Stimulated activated CD8-positive, alpha-beta memory T cell treated with anti-CD3 and anti-CD28 coated beads, Interleukin-4, amount 100 ng/mL, for 4 hours (primary cell): ENCODE measurements around the gene CREM.
"Not testable (repeated sequence)": the region's sequence is repeated elsewhere in the genome, so short reads cannot be mapped to it uniquely, and the experiment has no call there.

ENCODE experiments used
- DNase-seq, 2 donors: peaks; one replicate each; pipeline ENCODE4 v3.0.0-alpha.2; 2020; ENCODE audit warnings: low read depth in 2 of 2, low spot score in 1 of 2

Gene CREM

DNA sequence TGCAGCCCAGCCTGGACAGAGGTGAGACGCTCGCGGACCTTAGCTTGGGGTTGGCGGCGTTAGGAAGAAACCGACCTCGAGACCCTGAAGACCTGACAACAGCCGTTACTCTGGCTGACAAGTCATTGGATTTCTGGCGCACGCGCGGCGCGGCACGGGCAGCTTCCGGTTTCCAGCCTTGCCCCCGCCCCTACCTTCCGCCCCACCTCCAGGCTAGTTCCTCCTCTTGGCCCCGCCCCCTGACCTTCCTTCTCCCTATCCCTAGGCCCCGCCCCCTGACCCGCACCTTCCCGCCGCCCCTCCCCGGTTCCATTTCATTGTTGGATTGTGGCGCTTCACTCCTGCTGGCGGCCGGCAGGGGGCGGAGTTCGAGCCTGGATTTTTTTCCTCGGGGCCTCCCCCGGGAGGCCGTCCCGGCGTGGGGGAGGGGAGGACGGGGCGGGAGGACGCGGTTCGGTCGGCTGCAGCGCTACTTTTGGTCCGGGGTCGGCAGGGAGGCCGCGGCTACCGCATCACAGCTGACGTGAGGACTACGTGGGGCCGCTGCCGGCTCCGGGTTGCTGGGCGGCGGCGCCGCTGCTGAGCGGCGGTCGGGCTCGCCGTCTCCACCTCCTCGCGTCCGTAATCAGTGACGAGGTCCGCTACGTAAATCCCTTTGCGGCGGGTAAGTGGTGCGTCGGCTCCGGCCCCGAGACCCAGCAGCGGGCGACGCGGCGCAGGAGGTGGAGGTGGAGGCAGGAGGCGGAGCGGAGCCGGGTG is at the start of gene CREM:
Gene CREM, plus strand, starts transcription at position 317 of the 759 bp plus-strand sequence. CDS start 10,990 bp downstream, outside the sequence.
- peak; percentile 99 to 100 for DNase-seq

DNA sequence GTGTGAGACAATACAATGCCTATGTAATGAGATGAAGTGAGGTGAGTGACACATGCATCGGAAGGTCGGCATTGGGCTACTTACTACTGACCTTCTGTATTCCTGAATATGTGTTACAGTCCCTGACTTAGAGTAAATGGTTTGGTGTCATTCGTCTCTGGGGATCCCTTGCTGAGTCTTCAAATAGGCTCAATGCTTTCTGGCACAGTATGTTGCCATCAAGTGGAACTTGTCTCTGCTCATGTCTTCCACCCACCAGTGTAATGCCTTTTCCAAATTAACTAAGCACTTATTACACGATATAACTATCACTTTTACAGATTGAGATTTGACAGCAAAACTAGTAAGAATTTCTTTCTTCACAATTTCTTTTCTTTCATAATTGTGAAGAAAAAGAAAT is 47.4 kb upstream of the CREM start:
- no peak for DNase-seq

DNA sequence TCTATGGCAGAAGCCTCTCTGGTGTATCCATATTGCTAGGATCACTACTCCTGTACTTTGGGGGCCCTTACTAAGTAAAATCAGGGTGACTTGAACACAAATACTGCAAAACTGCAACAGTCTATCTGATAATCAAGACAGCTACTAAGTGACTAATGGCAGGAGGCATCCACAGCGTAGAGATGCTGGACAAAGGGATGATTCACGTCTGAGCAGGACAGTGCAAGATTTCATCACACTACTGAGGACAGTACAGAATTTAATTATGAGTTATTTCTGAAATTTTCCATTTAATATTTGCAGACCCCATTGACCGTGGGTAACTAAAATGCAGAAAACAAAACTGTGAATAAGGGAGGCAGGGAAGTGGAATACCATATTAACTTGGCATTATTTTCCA is 46.9 kb upstream of the CREM start:
- DNase-seq: no peak

DNA sequence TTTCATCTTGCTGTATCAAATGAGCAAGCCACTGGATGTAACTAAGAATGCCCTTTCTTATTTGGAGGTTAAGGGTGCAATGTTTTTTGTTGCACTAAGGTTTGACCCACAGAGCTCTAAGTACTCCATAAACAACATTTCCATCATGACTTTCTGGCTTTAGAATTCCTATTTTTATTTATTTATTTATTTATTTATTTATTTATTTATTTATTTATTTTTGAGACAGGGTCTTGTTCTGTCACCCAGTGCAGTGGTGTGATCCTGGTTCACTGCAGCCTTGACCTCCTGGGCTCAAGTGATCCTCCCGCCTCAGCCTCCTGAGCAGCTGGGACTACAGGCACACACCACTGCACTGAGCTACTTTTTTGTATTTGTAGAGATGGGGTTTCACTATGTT is 46.4 kb upstream of the CREM start:
- not testable (repeated sequence) for DNase-seq

DNA sequence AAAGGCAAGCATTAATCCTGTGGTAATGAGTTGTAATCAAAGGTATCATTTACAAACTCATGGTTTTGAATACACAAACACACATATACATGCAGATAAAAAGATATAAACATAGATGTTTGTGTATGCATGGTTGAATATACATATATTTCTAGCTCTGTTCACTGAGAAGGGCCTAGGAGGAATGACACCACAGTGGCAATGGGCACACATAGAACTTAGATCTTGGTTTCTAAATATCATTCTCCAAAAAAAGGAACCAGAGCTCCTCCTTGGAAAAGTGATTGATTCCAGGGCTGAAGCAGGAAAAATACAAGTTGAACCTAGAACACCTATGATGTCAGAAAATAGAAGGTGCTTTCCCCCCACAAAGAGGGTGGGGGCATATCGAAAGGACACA is 43.4 kb upstream of the CREM start:
- no peak for DNase-seq

DNA sequence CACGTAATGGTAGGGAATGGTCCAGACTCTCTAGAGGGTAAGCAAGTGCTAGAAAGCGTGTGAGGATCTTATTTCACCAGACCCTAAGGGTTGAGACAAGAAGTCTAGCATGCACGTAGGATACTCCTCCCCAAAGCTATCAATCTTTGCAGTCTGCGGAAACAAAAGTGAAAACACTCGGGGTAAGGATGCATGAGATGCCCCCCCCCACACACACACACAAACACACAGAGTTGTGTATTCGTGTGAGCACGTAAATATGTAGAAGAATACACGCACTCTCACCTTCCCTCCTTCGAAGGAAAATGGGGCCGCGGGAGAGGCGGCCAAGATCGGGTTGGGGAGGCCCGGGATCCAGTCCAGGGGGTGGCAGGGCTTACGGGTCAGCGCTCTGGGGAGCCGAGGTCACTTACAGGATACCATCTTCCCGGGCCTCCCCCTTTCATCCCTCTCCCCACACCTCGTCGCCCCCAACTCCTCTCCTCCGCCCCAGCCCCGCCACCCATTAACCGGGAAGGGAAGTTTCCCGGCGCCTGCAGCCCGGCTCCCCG is 37.0 kb upstream of the CREM start:
- no peak for DNase-seq

DNA sequence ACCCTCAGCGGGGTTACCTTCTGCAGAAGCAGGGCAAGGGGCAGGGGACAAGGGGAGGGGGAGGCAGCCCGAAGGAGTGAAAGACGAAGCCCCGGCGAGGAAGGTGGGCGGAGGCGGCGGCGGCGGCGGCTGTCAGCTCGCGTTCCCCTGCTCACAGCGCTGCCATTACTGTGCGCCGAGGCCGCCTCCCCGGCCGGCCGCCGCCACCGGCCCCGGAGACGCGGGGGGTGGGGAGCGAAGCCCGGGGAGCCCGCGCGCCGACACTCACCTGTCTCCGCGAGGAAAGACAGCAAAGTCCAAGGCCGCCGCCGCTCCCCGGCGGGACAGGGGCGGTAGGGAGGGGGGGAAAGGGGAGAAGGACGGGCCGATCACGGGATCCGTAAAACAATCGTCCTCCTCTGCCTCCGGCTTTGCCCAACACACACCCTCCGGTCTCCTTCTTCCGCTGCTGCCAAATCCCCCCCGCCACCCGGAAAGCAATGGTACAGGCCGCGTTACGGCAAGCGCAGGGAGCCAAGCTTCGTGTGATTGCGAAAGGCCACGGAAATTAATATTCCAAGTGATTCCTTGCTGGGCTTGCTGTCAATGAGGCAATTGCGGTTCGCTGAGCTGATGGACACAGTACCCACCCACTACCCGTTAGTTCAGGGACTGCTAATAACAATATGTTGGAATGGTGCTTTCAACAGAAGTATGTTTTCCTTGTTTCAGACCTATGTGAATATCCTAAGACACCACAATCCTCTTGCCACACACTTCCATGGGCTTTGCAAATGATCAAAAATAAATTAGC is 36.3 kb upstream of the CREM start, which contains the start of gene CUL2:
Gene CUL2, minus strand, starts transcription at position 180 of the 793 bp plus-strand sequence. CDS start 19,024 bp downstream, outside the sequence.
- peak; percentile 86 for DNase-seq

DNA sequence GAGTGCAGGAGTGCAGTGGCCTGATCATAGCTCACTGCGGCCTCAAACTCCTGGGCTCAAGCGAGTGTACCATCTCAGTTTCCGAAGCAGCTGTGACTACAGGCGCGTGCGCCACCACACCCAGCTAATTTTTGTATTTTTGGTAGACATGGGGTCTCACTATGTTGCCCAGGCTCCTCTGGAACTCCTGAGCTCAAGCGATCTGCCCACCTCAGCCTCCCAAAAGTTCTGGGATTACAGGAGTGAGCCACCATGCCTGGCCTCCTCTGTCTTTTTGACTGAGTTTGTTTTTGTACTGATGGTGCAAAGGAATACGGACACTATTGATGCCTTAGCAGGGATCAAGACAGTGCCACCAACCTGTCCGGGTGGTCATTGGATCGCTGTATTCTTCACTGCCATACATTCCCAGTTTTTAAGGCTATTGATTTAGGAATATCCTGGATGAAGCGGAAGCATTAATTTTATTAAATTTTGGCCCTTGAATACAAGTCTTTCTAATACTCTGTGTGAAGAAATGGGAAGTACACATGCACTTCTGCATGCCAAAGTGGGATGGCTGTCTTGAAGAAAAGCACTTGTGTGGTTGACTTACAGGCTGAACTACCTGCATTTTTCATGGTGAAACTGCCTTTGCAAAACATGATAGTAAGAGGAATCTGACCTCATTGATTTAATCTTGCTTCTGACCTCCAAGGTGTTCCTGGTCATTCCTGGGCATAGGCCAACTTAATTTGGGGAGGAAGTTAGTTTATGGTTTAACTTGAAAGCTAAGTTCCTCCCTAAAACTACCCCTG is 34.5 kb upstream of the CREM start:
- no peak for DNase-seq

DNA sequence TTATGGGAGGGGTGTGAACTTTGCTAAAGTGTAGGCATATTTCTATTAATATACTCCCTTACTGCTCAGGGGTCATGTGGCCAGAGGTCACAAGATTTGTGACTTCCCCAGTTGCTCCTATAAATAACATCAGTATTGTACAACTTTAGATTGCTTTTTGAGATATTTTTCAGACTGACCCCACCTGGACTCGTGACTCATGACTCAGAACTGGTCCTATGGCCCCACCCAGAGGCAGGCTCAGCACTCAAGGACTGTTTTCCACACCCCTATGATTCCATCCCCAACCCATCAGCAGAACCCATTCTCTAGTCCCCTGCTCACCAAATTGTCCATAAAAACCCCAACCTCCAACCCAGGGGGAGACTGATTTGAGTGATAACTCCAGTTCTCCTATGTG is 33.8 kb upstream of the CREM start:
- DNase-seq: no peak

DNA sequence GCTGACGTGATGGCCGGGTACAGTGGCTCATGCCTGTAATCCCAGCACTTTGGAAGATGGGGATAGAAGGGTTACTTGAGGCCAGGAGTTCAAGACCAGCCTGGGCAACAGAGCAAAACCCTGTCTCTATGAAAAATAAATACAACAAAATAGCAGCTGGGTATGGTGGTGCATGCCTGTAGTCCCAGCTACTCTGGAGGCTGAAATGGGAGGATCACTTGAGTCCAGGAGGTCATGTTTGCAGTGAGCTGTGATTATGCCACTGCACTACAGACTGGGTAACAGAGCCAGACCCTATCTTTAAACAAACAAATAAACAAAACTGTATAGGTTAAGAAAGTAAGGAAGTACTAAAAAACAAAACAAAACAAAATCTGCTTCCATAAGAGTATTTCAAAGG is 30.3 kb upstream of the CREM start:
- no peak for DNase-seq

DNA sequence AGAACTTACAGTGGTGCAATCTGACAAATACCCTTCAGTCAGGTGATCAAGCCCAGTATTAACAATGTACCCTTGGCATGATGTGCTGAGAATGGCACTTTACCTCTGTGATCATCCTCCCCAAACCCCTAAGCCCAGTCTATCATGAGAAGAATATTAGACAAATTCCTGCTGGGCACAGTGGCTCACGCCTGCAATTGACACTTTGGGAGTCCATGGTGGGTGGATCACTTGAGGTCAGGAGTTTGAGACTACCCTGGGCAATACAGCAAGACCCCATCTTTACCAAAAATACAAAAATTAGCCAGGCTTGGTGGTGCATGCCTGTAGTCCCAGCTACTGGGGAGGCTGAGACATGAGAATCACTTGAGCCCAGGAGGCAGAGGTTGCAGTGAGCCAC is 29.1 kb upstream of the CREM start:
- DNase-seq: no peak

DNA sequence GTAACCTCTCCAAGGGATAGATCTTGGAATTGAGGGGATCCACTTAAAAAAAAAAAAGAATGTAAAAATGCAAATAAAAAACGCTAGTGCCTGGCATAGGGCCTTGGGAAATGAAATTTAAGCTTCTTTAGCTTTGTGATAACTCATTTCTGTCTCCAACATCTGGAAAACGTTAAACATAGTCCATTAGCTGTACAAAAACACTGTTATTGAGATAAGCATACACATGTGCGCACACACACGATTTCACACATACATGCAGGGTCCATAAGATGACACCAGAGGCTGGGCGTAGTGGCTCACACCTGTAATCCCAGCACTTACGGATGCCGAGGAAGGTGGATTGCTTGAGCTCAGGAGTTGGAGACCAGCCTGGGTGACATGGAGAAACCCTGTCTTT is 22.8 kb upstream of the CREM start:
- DNase-seq: no peak

DNA sequence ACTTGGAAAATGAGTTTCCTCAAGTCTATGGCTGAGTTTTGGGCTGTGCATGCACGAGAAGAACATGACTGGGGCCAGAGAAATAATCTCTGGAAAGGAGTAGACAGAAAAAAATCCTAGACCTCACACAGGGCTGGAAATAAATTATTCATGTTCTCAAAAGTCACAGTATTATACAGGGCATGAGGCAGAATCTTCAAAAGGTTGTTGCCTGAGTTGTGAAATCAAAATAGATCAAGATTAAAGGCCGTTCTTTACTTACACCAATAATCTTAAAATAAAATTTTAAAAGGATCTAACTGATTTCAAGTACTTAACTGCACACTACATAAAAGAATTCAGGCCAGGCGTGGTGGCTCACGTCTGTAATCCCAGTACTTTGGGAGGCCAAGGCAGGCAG is 14.1 kb upstream of the CREM start:
- DNase-seq: no peak

DNA sequence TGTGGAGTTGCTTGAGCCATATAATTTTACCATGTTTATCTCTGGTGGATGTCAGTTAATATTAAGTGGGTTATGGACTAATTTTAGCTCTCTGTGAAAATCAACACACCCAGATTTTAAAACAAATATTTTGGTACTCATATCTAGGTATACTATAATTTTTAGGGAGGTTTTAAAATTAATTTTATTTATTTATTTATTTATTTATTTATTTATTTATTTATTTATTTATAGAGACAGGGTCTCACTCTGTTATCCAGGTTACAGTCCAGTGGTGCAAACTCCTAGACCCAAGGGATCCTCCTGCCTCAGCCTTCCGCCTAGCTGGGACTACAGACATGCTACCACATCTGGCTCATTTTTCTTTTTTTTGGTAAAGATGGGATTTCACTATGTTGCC is 7.3 kb upstream of the CREM start:
- DNase-seq: no peak

DNA sequence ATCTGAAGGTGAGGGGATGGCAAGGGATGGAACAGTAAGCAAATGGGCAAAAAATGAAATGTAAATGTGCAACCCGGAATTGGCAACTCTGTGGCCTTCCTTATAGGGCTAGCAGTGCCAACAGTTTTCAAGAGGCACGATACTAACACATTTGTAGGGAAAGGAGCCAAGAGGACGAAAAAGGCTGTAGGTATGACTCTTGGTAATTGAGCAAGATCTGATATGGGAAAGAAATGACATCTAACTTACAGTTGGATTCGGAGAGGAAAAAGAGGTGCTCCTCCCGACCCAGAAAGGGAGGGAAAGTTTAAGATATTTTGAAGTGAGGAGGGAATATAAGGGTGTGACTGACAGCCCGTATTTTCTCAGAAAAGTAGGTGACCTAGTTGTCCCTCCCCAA is 2.1 kb upstream of the CREM start:
- no peak for DNase-seq

DNA sequence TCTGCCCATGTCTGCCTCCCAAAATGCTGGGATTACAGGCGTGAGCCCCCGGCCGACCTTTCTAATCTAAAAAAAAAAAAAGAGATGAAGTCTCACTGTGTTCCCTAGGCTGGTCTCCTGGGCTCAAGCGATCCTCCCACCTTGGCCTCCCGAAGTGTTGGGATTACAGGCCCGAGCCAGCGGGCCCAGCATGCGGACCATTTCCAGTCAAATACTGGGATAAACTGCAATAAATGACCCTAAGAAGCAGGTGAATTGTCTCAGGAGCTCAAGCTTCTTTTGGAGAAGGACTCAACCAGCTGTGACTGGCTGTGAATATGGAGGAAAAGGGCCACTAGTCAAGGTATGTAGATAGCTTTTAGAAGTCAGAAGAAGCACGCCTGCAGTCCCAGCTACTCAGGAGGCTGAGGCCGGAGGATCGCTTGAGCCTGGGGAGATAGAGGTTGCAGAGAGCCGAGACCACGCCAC is 550 bp upstream of the CREM start:
- no peak for DNase-seq

DNA sequence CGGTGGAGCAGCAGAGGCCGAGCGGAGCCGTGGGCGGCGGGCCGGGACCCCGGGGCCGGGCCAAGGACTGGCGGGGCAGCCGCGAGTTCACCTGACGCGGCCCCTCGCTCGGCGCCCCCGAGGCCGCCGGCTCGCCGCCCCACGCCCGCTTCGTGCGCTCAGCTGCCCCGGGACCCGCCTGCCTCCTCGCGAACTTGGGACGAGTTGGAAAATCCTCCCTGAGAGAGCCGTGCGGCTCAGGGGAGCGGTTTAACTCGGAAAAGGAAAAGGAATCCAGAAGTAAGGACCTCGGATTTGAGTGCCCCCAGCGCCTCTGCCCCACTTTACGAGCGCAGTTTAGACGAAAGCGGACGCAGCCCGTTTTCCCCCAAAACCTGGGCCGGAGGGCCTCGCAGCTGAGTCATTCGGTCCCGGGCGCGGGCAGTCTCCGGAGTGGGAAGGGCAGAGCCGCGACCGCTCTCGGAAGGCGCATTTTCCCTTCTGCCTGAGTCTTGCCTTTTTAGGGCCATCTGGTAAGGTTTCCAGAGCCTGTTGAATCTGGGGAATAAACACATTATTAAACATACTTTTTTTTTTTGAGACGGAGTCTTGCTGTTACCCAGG is 744 bp downstream of the CREM start:
- DNase-seq: peak in 1 of 2 donors; percentile 30

DNA sequence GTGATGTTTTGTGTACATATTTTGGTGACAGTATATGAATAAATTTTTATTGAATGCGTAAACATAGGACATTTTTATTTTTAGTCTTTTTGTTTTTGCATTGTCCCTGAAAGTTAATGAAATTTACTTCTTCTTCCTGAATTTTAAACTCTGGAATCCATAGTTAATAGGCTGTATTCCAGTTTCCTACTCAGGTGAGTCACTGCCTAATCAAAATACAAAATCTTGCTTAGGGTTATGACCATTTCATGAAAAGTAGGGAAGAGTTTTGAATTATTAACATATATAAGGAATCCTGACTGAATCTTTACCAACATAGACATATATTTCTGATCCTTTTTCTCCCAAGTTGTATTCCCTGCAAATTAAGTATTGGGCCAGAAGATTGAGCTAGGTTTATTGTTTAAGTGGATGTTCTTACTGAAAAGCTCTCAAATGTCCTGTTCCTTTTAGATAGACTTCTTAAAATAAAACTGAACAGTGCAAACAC is 2.6 kb downstream of the CREM start:
- no peak for DNase-seq

DNA sequence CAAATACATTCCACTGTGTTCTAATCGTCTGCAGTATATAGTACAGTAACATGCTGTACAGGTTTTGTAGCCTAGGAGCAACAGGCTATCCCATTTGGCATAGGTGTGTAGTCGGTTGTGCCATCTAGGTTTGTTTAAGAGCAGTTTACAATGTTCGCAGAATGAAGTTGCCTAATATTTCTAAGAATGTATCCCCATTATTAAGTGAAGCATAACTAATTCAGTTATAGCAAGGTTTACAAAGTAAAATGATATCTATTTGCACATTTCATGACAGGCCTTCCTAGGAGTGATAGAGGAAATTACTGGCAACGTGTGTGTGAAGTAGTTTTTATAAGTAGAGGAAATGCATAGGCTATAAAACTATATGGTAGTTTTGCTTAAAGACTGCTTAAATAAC is 4.0 kb downstream of the CREM start:
- no peak for DNase-seq

DNA sequence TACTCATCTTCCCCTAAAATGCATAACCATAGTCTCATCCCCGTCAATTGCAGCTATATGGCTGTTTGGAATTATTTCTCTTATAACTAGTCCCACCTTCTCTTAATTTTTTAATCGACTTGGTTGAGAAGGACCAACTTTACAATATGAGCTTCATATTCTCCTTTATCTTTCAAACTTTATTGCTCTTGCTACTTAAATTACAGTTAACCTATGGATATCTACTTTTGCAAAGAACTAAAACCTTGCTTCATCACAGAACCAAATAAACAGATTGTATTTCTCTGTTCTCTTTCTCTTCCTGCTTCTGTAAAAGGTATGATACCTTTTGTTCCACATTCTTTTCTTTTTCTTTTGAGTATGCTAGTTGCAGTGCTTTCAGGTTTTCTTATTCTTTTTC is 6.1 kb downstream of the CREM start:
- DNase-seq: no peak

DNA sequence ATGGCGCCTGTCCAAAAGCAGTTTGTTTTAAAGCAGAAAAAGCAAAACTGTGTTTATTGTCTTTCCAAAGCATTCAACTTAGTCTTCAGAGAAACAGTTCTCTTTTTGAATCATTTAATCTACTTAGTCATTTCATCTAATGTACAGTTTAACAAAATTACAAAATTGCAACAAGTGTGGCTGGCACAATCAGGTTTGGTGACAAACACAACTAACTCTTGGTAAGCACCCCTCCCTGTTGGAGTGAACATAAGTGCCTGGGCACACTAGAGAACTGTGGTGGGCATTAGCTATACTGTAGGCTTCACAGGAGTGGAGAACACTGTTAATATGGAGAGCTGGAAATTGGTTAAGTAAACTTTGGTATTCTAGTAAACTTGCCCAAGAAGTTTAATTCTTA is 6.9 kb downstream of the CREM start:
- DNase-seq: no peak
